M059J (cell line): ENCODE measurements around the gene CCDC92. TPM values are rescaled to one million over a fixed set of nuclear protein-coding genes. Genes with fewer than 3 reads are reported as not detected.

Experiments used
- DNase-seq: peaks from one replicate; pipeline ENCODE4 v3.0.0-alpha.2; 2012; ENCODE audit warnings: low read depth
- total RNA-seq: library from RNA; depleted of rRNA; stranded (reverse); fragments of >200 nt; shearing (Covaris generic); gene quantifications from 2 replicates; pipeline ENCODE4 v1.2.3, GENCODE V29; 2014; rRNA removed

CCDC92 gene
- total RNA-seq: 6.6 and 13.3 TPM in 2 replicates

- DNase-seq: peak; percentile 83
These were observed at the start of gene CCDC92, which contains the start of gene ZNF664 for GRCh38 chr12:123972457-123973401. CCDC92 (minus strand) TSS chr12:123972831; CDS start chr12:123944305, 28,526 bp downstream. ZNF664 (plus strand) TSS chr12:123973215; CDS start chr12:124012145, 38,930 bp downstream.

GRCh38 chr12:124022161-124022560 is 49.5 kb upstream of the CCDC92 start:
- no peak for DNase-seq

- no peak for DNase-seq
These were observed 48.4 kb upstream of the CCDC92 start for GRCh38 chr12:124021007-124021406.

GRCh38 chr12:124020514-124020949 is 47.9 kb upstream of the CCDC92 start:
- DNase-seq: no peak

GRCh38 chr12:124019115-124019514 is 46.5 kb upstream of the CCDC92 start:
- no peak for DNase-seq

GRCh38 chr12:124018539-124018938 is 45.9 kb upstream of the CCDC92 start:
- no peak for DNase-seq

GRCh38 chr12:124017064-124017463 is 44.4 kb upstream of the CCDC92 start:
- DNase-seq: no peak

- no peak for DNase-seq
These were observed 43.1 kb upstream of the CCDC92 start for GRCh38 chr12:124015494-124016461.

GRCh38 chr12:124013073-124013472 is 40.4 kb upstream of the CCDC92 start:
- no peak for DNase-seq

GRCh38 chr12:124011435-124012115 is 38.9 kb upstream of the CCDC92 start:
- DNase-seq: no peak

- no peak for DNase-seq
These were observed 38.1 kb upstream of the CCDC92 start for GRCh38 chr12:124010687-124011086.

- DNase-seq: no peak
These were observed 37.1 kb upstream of the CCDC92 start for GRCh38 chr12:124009781-124010180.

- DNase-seq: no peak
These were observed 36.0 kb upstream of the CCDC92 start for GRCh38 chr12:124008595-124008994.

GRCh38 chr12:124007826-124008570 is 35.4 kb upstream of the CCDC92 start:
- no peak for DNase-seq

- DNase-seq: no peak
These were observed 34.4 kb upstream of the CCDC92 start for GRCh38 chr12:124006846-124007713.

- no peak for DNase-seq
These were observed 33.6 kb upstream of the CCDC92 start for GRCh38 chr12:124006085-124006845.

GRCh38 chr12:124004233-124004875 is 31.7 kb upstream of the CCDC92 start:
- no peak for DNase-seq

GRCh38 chr12:124002654-124003053 is 30.0 kb upstream of the CCDC92 start:
- DNase-seq: no peak
